Stimulated activated CD8-positive, alpha-beta memory T cell treated with anti-CD3 and anti-CD28 coated beads, Interleukin-7, amount 100 ng/mL, for 48 hours (primary cell): ENCODE measurements around the gene NFIA.

Experiments
- DNase-seq, 2 donors: peaks; one replicate each; pipeline ENCODE4 v3.0.0-alpha.2; 2020; ENCODE audit warnings: low read depth in 1 of 2; ENCODE audit errors: extremely low read depth in 1 of 2

Gene NFIA

DNA sequence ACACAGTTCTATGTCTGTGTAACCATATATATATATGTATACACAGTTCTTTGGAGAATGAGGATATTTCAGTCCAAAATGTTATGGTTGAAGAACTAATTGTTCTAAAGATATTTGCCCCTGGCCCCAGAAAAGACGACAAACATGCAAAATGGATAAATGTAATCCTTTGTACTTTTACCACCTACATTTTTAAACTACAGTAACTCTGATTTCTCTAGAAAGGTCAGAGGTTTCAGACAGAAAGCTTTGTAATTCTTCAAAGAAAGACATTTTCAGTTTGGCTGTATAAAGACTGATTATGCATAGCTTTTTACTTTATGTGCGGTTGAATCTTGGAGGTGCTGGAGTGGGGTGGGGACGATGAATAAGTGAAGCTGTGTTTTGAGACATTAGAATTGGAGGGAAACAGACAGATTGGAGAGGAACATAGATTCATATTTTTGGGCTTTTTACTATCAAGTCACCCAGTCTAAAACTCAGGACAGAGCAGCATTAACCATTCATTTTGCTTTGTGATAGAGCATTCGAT lies 16.6 kb downstream of the NFIA start:
- no peak for DNase-seq

DNA sequence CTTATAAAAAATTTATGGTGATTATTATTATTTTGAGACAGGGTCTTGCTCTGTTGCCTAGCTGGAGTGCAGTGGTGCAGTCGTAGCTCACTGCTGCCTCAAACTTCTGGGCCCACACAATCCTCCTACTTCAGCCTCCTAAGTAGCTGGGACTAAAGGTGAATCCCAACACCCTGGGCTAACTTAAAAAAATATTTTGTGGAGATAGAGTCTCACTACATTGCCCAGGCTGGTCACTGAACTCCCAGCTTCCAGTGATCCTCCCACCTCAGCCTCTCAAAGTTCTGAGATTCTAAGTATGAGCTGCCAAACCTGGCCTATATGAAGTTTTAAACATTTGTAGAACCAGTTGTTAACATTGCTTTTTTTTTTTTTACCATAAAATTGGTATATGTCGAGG lies 18.2 kb downstream of the NFIA start:
- no peak for DNase-seq

- DNase-seq = no peak
Observed at GRCh38 chr1:61101536-61101935, 19.2 kb downstream of the NFIA start.

DNA sequence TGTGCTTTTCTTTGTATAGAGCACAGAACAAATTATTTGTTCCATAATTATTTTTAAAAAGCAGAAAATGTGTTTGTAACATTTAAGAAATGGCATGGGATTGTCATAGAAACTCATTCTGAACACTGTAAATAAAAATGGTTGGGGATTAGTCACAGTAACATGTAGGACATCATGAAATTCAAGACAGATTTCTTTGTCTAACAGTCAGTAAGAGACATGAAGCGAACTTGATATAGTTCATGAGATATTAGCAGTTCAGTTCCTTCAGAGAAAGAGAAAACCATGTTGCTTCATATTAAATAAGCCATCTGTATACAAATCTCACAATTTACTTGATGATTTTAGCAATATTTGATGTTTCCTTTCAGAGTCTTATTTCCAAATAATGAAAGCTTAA lies 19.7 kb downstream of the NFIA start:
- no peak for DNase-seq

DNA sequence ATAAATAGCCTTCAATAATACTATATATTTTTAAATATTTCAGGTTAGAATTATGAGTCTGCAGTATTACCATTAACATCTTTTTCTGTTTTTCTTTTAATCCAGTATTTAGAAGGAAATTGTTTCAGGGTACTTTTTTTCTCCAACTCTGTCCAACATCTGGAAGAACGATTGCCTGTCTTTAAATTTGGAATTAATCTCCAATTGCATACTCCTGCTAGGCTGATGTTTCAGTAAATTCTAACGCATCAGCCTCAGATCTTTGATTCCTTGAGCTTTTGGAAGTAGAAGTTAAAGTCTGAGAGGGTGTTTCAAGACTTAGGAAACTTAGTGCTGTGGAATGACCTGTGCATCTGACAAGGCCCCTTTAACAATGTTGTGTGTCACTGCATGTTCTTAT lies 20.3 kb downstream of the NFIA start:
- DNase-seq = no peak

DNA sequence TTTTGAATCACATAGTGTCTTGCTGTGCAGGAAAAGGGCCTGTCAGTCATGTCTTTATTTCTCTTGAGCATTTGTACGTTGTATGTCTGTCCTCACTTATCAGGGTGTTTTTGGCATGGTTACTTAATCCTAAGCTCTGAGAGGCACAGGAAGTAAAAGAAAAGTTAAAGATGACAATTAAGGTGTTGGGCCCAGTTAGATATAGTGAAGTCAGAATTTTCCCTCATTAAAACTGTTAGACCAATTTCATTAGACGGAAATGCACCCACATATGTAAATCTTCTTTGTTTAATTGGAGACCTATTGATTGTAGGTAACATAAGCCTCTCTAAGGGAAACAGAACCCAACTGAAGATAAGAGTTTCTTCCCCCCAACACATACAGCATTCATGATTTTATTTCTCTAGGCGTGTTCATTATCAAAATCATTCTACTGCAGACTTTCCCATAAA lies 21.9 kb downstream of the NFIA start:
- no peak for DNase-seq

- DNase-seq = no peak
Observed at GRCh38 chr1:61107638-61108037, 25.3 kb downstream of the NFIA start.

DNA sequence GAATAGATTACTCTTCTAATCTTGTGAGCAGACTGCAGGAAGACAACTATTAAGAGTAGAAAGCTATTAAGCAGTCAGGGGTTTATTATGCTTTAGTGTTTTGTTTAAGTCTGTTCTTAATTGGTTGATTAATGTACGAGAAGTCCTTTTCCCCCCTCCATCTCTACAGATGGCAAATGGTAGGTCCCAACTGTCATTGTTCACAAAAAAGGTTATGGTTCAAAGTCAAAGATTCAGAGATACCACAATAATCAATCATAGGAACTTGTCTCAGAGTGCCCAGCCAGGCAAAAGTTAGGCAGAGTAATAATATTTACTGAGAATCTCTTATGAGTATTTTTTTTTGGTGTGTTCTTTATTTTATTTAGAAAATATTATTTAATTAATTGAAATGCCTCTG lies 26.8 kb downstream of the NFIA start:
- DNase-seq = no peak

DNA sequence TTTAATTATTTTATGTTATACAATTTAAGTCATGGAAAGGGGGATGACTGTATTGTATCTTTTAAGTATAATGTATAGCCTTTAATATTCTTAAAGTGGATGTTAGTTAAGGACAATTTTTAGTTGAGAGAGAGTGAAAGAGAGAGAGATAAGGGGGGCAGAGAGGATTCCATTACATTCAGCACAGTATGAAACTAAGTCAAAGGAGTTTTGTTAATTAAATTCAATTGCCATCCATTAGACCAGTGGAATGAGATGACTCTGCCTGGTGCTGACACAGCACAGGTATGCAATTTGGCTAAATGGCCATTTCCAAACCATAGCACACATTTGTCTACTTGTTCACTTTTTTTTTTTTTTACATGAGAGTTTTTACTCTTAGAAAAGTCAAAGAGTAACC lies 27.5 kb downstream of the NFIA start:
- DNase-seq = no peak

GRCh38 chr1:61110554-61110953 lies 28.2 kb downstream of the NFIA start:
- DNase-seq = no peak

DNA sequence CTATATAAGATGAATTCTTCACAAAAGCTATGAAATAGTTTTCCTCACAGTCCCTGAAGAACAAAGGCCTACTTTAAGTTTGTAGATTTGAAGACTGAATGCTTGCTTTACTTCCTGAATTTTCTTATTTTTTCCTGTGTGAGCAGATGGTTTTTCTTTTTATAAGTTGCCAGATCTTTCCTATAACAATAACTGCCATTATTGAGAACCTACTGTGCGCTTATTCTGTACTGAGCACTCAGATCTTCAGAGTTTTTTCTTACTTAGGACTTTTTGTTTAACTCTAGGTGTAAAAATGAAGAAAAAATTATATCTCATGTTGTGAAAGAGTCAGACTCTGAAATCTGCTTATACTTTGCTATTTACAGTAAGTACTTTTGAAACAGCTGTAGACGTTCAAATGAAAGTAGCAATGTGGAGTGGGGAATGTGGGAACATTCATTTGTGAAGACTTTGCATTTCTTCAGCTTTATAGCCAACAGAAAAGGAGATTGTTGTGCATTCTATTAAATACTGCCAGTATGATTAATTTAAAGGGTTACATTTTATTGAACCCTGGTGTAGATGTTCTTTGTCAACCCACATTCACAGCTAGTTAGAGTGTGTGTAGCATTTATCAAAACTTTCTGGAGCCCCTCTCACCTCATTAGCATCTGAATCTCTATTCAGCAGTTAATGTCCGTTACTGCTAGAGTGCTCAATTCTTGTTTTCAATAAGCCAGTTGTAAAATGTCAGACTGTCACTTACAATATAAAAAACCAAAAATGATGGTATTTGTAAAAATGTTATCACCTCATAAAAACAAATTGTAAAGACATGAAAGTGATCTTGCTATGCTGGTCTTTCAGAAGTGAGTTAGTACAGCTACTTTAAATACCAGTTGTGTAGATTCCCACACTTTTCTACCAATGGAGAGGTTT lies 29.0 kb downstream of the NFIA start:
- DNase-seq = no peak

DNA sequence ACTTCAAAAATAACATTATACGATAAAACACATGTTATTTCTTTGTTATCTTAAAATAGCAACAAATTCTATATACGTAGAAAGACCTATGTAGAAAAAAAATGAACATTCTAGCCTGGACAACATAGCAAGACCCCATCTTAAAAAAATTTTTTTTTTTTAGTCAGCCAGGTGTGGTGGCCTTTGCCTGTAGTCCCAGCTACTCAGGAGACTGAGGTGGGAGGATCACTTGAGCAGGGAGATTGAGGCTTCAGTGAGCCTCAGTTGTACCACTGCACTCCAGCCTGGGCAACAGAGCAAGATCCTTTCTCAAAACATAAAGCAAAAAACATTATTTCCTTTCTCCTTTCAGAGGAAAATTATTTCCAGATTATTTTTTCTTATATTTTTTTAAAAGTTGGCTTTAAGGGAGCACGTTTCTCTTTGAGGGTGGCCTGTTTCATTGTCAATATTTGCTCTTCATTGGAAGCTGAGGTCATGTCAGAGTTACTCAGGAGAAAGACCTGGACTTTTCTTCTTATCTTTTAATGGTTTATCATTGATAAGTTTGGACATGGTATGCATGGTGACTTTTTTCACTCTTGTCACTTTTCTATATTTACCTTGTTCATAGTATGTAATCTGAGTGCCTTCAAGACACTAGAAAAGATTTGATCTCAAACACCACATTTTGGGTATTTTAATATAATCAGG lies 32.0 kb downstream of the NFIA start:
- no peak for DNase-seq

- no peak for DNase-seq
Observed at GRCh38 chr1:61115436-61115835, 33.1 kb downstream of the NFIA start.

- no peak for DNase-seq
Observed at GRCh38 chr1:61116421-61116820, 34.1 kb downstream of the NFIA start.

DNA sequence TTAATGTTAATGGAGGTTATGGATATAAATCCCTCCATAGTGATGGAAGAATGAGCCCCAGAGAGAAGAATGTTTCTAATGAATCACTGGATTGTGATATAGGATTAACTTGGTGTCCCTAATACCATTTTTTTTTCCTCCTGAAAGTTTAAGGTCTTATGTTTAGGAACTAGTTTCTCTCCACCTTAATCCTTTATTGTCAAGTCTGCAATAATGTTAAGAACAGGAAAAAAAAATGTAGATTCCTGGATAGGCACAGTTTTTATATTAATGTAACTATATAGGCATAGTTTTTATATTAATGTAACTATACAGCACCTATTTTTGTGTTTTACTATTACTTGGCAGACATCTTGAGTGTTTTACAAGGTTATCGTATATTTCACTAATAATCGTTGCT lies 34.9 kb downstream of the NFIA start:
- DNase-seq = no peak

DNA sequence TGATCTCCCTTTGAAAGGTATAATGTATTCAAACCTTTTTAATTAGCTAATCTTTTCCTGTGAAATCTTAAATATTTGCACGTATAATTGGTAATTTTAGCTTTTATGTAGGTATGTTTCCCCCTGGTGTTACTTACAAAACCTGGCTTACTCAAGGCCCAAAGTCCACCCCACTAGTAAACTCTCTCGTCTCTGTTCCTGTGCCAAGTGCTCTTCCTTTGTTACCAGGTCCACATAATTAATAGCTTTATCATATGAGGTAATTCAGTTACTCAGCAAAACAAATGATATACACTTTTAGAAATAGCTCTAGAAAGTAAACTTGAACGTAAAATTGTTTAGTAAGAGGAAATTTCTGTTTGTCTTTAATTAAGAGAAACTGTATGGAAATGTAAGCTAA lies 36.7 kb downstream of the NFIA start:
- no peak for DNase-seq

- DNase-seq = no peak
Observed at GRCh38 chr1:61120246-61120840, 38.0 kb downstream of the NFIA start.

DNA sequence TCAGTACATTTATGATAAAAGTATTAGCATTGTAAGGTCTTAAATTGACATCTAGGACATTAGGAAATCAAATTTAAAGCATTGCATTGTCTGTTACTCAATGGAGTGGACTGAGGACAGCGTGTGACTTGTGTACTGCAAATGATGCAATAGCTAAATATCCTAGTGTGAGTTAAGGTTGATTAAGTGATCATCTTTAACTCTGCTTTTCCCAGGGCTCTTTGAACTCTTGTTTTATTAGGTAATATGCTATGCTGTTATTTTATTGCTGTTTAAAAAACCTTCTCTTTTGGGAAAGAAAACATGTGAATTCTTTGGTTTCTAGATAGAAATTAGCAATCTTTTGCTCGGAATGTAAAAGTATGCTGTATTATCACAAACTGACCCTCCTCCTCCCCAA lies 38.6 kb downstream of the NFIA start:
- no peak for DNase-seq

GRCh38 chr1:61121631-61122030 lies 39.3 kb downstream of the NFIA start:
- no peak for DNase-seq

GRCh38 chr1:61122389-61122788 lies 40.0 kb downstream of the NFIA start:
- no peak for DNase-seq

DNA sequence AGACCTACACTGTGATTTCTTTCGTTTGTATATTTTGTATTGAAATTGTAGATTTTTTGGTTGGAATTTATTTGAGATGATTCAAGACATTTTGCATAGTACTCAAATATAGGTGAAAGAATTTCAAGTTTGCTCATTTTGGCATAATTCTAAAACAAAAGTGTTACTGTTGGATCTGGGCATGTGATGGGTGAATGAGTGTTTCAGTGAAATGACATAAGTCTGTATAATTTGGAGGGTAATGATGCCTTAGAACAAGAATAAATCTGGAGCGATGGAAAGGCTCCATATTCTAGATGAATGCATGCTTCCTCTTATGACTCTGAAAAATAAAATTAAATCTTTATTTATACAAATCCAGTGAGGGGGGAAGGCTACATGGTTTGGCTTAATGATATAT lies 41.0 kb downstream of the NFIA start:
- DNase-seq = no peak

- no peak for DNase-seq
Observed at GRCh38 chr1:61124078-61124477, 41.7 kb downstream of the NFIA start.
